Activated gamma-delta T cell treated with anti-CD3 and anti-CD28 coated beads, Interleukin-2, amount 50 U/mL, for 16 hours (primary cell): ENCODE results near the gene NTNG2.
A peak's percentile ranks its signal among the peaks of the same experiment; 100 is the strongest.

Experiments used
- DNase-seq: peaks from one replicate; pipeline ENCODE4 v3.0.0-alpha.2; 2020; ENCODE audit warnings: low read depth

The NTNG2 gene

GRCh38 chr9:132146575-132146974 lies 15.3 kb upstream of the NTNG2 start:
- DNase-seq = no peak

- no peak for DNase-seq
Measured at GRCh38 chr9:132147331-132147730, 14.5 kb upstream of the NTNG2 start.

GRCh38 chr9:132147839-132148238 lies 14.0 kb upstream of the NTNG2 start:
- no peak for DNase-seq

- no peak for DNase-seq
Measured at GRCh38 chr9:132150256-132150655, 11.6 kb upstream of the NTNG2 start.

GRCh38 chr9:132151118-132151517 lies 10.7 kb upstream of the NTNG2 start:
- no peak for DNase-seq

- DNase-seq = no peak
Measured at GRCh38 chr9:132152231-132152630, 9.6 kb upstream of the NTNG2 start.

- DNase-seq = no peak
Measured at GRCh38 chr9:132154863-132155567, 6.8 kb upstream of the NTNG2 start.

- DNase-seq = no peak
Measured at GRCh38 chr9:132155568-132155895, 6.3 kb upstream of the NTNG2 start.

GRCh38 chr9:132156262-132156661 lies 5.6 kb upstream of the NTNG2 start:
- no peak for DNase-seq

- no peak for DNase-seq
Measured at GRCh38 chr9:132157347-132158116, 4.3 kb upstream of the NTNG2 start.

GRCh38 chr9:132160802-132161742 lies 786 bp upstream of the NTNG2 start:
- DNase-seq = peak; percentile 54

GRCh38 chr9:132162764-132163456 lies 1.1 kb downstream of the NTNG2 start:
- no peak for DNase-seq

GRCh38 chr9:132163457-132163875 lies 1.6 kb downstream of the NTNG2 start:
- no peak for DNase-seq

- no peak for DNase-seq
Measured at GRCh38 chr9:132163876-132164603, 2.2 kb downstream of the NTNG2 start.

- no peak for DNase-seq
Measured at GRCh38 chr9:132164604-132165362, 2.9 kb downstream of the NTNG2 start.

- DNase-seq = no peak
Measured at GRCh38 chr9:132166599-132166998, 4.7 kb downstream of the NTNG2 start.

- DNase-seq = no peak
Measured at GRCh38 chr9:132167192-132167591, 5.3 kb downstream of the NTNG2 start.

GRCh38 chr9:132168347-132168746 lies 6.5 kb downstream of the NTNG2 start:
- DNase-seq = no peak

GRCh38 chr9:132168851-132169250 lies 7.0 kb downstream of the NTNG2 start:
- no peak for DNase-seq

GRCh38 chr9:132169672-132170392 lies 8.0 kb downstream of the NTNG2 start:
- DNase-seq = peak; percentile 48
